HEK293 (cell line): ENCODE results near the gene PCP2.

Experiments
- CTCF ChIA-PET: fragments of 350-600 bp; formaldehyde crosslinking; extraction: SDS; loops from one replicate; lab custom pipeline; 2021; ENCODE audit warnings: antibody characterized with exemption; lab: Yijun Ruan, JAX
- POLR2A ChIA-PET: fragments of 300-600 bp; formaldehyde crosslinking; extraction: SDS; loops from one replicate; lab custom pipeline; 2020; ENCODE audit warnings: antibody characterized with exemption, inconsistent platforms; lab: Yijun Ruan, JAX
- H3K27ac ChIP-seq: fragments of 200-500 bp; sonication (Bioruptor generic); 2 replicates; pipeline ENCODE4 v1.5.1; 2014; ENCODE audit warnings: low read depth, low read length, control low read depth, inconsistent platforms; ENCODE audit errors: extremely low read depth
- H3K36me3 ChIP-seq, 2 experiments: fragments of 200-500 bp in 1 of 2; sonication (Bioruptor generic) in 1 of 2; 1 replicate in 1 of 2; 2 replicates in 1 of 2; pipeline ENCODE4 v1.5.1; 2014 to 2017; ENCODE audit warnings: inconsistent platforms in 2 of 2, low read length in 2 of 2; ENCODE audit not compliant: control insufficient read depth in 2 of 2, insufficient read depth in 1 of 2
- H3K4me1 ChIP-seq: fragments of 200-500 bp; sonication (Bioruptor generic); 2 replicates; pipeline ENCODE4 v1.5.1; 2014; ENCODE audit warnings: mild to moderate bottlenecking, low read length, inconsistent platforms; ENCODE audit not compliant: control insufficient read depth, insufficient read depth
- H3K4me3 ChIP-seq: 2 replicates; pipeline ENCODE4 v1.5.1; 2011; ENCODE audit warnings: low read depth, mild to moderate bottlenecking, control low read depth, low read length, moderate library complexity
- H3K9me3 ChIP-seq: fragments of 200-500 bp; sonication (Bioruptor generic); 2 replicates; pipeline ENCODE4 v1.5.1; 2014; ENCODE audit warnings: low read depth, low read length, inconsistent platforms; ENCODE audit not compliant: control insufficient read depth, insufficient read depth
- KLF7 ChIP-seq: fragments of 450-650 bp; formaldehyde crosslinking; IDR thresholded peaks from 2 replicates; pipeline ENCODE4 v1.5.1; 2016; ENCODE audit warnings: missing biosample characterization, missing genetic modification characterization, borderline replicate concordance
- KLF9 ChIP-seq: fragments of 450-650 bp; formaldehyde crosslinking; IDR thresholded peaks from 2 replicates; pipeline ENCODE4 v1.5.1; 2016; ENCODE audit warnings: missing biosample characterization, missing genetic modification characterization, low read depth
- REPIN1 ChIP-seq: fragments of 450-650 bp; formaldehyde crosslinking; IDR thresholded peaks from 2 replicates; pipeline ENCODE4 v1.5.1; 2017; ENCODE audit warnings: missing biosample characterization, missing genetic modification characterization, low read depth
- TCF7L2 ChIP-seq: IDR thresholded peaks from 2 replicates; pipeline ENCODE4 v1.6.1; 2011; ENCODE audit warnings: low read depth, mild to moderate bottlenecking, inconsistent platforms, low read length, moderate library complexity, borderline replicate concordance
- YY2 ChIP-seq: fragments of 450-650 bp; formaldehyde crosslinking; IDR thresholded peaks from 2 replicates; pipeline ENCODE4 v1.5.1; 2016; ENCODE audit warnings: missing biosample characterization, missing genetic modification characterization
- ZNF155 ChIP-seq: fragments of 450-650 bp; formaldehyde crosslinking; IDR thresholded peaks from 2 replicates; pipeline ENCODE4 v1.5.1; 2016; ENCODE audit warnings: missing biosample characterization, missing genetic modification characterization
- ZNF214 ChIP-seq: fragments of 450-650 bp; formaldehyde crosslinking; IDR thresholded peaks from 2 replicates; pipeline ENCODE4 v1.5.1; 2017; ENCODE audit warnings: missing biosample characterization, mild to moderate bottlenecking, missing genetic modification characterization, borderline replicate concordance
- ZNF366 ChIP-seq: fragments of 450-650 bp; formaldehyde crosslinking; conservative IDR thresholded peaks from 2 replicates; pipeline ENCODE4 v1.5.1; 2016; ENCODE audit warnings: missing biosample characterization, missing genetic modification characterization
- ZNF48 ChIP-seq: fragments of 450-650 bp; formaldehyde crosslinking; IDR thresholded peaks from 2 replicates; pipeline ENCODE4 v1.5.1; 2016; ENCODE audit warnings: missing biosample characterization, missing genetic modification characterization
- ZNF501 ChIP-seq: fragments of 450-650 bp; formaldehyde crosslinking; IDR thresholded peaks from 2 replicates; pipeline ENCODE4 v1.5.1; 2016; ENCODE audit warnings: missing biosample characterization, missing genetic modification characterization
- ZNF529 ChIP-seq: fragments of 450-650 bp; formaldehyde crosslinking; IDR thresholded peaks from 2 replicates; pipeline ENCODE4 v1.5.1; 2017; ENCODE audit warnings: missing genetic modification characterization, missing biosample characterization; ENCODE audit not compliant: insufficient replicate concordance
- ZNF549 ChIP-seq: fragments of 450-650 bp; IDR thresholded peaks from 2 replicates; pipeline ENCODE4 v1.5.1; 2018; ENCODE audit warnings: missing biosample characterization, missing genetic modification characterization, mild to moderate bottlenecking, inconsistent platforms, moderate library complexity
- ZNF555 ChIP-seq: fragments of 450-650 bp; formaldehyde crosslinking; conservative IDR thresholded peaks from 2 replicates; pipeline ENCODE4 v1.5.1; 2017; ENCODE audit warnings: missing biosample characterization, mild to moderate bottlenecking, missing genetic modification characterization, inconsistent platforms
- ZNF610 ChIP-seq: fragments of 450-650 bp; formaldehyde crosslinking; IDR thresholded peaks from 2 replicates; pipeline ENCODE4 v1.5.1; 2016; ENCODE audit warnings: missing biosample characterization, missing genetic modification characterization, borderline replicate concordance
- ZNF626 ChIP-seq: fragments of 450-650 bp; sonication (Bioruptor Pico); formaldehyde crosslinking; IDR thresholded peaks from 2 replicates; pipeline ENCODE4 v1.5.1; 2018; ENCODE audit warnings: missing biosample characterization, missing genetic modification characterization, inconsistent platforms
- ZNF660 ChIP-seq: fragments of 450-650 bp; IDR thresholded peaks from 2 replicates; pipeline ENCODE4 v1.5.1; 2018; ENCODE audit warnings: missing biosample characterization, mild to moderate bottlenecking, missing genetic modification characterization
- ZNF707 ChIP-seq: fragments of 450-650 bp; formaldehyde crosslinking; IDR thresholded peaks from 2 replicates; pipeline ENCODE4 v1.5.1; 2016; ENCODE audit warnings: missing biosample characterization, missing genetic modification characterization
- ZNF785 ChIP-seq: fragments of 450-650 bp; formaldehyde crosslinking; IDR thresholded peaks from 2 replicates; pipeline ENCODE4 v1.5.1; 2016; ENCODE audit warnings: missing biosample characterization, missing genetic modification characterization
- ZXDB ChIP-seq: fragments of 450-650 bp; formaldehyde crosslinking; IDR thresholded peaks from 2 replicates; pipeline ENCODE4 v1.5.1; 2016; ENCODE audit warnings: missing biosample characterization, missing genetic modification characterization
- TF ChIP-seq, protein P1 (sequence below): fragments of 450-650 bp; formaldehyde crosslinking; IDR thresholded peaks from 2 replicates; pipeline ENCODE4 v1.5.1; 2016; ENCODE audit warnings: missing biosample characterization, missing genetic modification characterization
- TF ChIP-seq, protein P2 (sequence below): fragments of 450-650 bp; formaldehyde crosslinking; IDR thresholded peaks from 2 replicates; pipeline ENCODE4 v1.5.0; 2017; ENCODE audit warnings: missing biosample characterization, missing genetic modification characterization, borderline replicate concordance
- TF ChIP-seq, protein P3 (sequence below): IDR thresholded peaks from 2 replicates; pipeline ENCODE4 v1.6.1; 2011; ENCODE audit warnings: mild to moderate bottlenecking, low read depth, low read length, borderline replicate concordance

Gene PCP2

DNA sequence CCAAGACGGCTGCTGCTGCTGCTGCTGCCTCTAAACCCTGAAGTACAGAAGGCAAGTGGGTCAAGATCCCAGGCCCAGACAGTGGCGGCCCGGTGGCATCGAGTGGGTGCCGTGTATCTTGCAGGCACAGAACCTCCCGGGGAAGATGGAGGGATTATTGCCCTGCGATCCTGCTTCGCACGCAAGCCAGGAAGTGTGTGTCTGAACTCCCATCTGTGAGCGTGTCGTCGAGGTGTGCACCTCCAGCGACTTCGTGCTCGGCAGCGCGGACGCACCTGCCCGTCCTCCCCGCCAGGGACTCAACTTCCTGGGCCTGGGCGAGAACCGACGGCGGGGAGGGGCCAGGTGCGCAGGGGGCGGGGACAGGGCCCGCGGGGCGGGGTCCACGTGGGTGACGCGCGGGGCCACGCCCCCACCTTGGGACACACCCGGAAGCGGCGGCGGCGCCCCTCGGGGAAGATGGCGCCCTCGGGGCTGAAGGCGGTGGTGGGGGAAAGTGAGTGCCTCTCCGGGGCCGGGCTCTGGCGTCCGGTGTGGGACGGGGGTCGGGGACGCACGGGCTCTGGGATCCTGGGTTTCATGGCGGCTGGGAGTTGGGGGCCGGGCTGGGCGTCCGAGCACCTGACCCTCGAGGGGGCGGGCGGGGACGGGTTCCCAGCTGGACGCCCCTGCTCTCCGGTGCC, 3.3 kb upstream of the PCP2 start, which contains the start of gene STXBP2 (continued):
- 0 out of 2 replicates have a peak, but pooled peaks have one; percentile 43 for TF ChIP-seq ZXDB (tag by site-specific recombination)
- TF ChIP-seq KLF9 (tag by site-specific recombination), result peak; percentile 95
- TF ChIP-seq ZNF626, result no peak
- TF ChIP-seq ZNF529 (tag by site-specific recombination), result no peak
- TF ChIP-seq, protein P1, sequence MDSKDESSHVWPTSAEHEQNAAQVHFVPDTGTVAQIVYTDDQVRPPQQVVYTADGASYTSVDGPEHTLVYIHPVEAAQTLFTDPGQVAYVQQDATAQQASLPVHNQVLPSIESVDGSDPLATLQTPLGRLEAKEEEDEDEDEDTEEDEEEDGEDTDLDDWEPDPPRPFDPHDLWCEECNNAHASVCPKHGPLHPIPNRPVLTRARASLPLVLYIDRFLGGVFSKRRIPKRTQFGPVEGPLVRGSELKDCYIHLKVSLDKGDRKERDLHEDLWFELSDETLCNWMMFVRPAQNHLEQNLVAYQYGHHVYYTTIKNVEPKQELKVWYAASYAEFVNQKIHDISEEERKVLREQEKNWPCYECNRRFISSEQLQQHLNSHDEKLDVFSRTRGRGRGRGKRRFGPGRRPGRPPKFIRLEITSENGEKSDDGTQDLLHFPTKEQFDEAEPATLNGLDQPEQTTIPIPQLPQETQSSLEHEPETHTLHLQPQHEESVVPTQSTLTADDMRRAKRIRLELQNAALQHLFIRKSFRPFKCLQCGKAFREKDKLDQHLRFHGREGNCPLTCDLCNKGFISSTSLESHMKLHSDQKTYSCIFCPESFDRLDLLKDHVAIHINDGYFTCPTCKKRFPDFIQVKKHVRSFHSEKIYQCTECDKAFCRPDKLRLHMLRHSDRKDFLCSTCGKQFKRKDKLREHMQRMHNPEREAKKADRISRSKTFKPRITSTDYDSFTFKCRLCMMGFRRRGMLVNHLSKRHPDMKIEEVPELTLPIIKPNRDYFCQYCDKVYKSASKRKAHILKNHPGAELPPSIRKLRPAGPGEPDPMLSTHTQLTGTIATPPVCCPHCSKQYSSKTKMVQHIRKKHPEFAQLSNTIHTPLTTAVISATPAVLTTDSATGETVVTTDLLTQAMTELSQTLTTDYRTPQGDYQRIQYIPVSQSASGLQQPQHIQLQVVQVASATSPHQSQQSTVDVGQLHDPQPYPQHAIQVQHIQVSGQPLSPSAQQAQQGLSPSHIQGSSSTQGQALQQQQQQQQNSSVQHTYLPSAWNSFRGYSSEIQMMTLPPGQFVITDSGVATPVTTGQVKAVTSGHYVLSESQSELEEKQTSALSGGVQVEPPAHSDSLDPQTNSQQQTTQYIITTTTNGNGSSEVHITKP (tag by site-specific recombination), result no peak
- TF ChIP-seq ZNF501, result no peak
- TF ChIP-seq REPIN1 (tag by site-specific recombination), result no peak

DNA sequence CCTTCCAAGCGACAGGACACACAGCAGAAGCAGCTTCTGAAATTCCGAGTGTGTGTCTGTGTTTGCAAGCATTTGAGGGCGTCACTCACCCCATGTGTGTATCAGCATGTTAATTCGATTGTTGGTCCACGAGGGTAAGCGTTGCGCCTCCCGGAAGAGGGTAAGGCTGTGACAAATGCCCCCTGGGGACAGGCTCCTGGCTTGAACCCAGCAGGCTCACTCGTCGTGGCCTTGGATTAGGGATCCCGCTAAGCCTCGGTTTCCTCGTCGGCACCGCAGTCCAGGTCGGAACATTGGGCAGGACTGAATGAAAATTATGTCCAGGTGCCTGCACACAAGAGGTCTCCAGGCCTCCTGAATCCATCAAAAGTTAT, 2.8 kb upstream of the PCP2 start:
- POLR2A ChIA-PET, result interaction anchor here (0.6 kb wide), 1 partner anchor 138 kb away, joined by 3 read pairs; no protein-coding TSS in a partner anchor

DNA sequence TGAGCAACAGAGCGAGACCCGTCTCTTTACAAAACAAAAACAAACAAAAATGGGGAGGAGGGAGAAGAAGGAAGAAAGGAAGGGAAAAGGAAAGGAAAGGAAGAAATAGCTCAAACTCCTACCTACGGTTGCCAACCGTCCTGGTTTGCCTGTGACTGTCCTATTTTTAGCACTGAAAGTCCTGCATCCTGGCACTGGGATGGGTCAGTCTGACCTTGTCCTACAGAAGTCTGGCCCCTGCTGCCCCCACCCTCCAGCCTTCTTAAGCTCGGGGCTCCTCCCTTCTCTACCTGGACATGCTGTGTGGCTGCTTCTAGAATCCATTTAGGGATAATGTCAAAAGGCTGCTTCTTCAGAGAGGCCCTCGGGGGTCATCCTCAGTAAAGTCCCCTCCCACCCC, 2.2 kb upstream of the PCP2 start:
- CTCF ChIA-PET, result interaction anchor here (0.6 to 0.7 kb wide), 2 partner anchors 175 to 264 kb away, joined by 3 read pairs; no protein-coding TSS in a partner anchor
- POLR2A ChIA-PET, result interaction anchor here (0.6 to 1.1 kb wide), 4 partner anchors 8 to 1513 kb away, joined by 3 to 4 read pairs (median 3); partner anchors contain the start of gene TRAPPC5
- H3K9me3 ChIP-seq, result no peaks in the 10 kb centered on the region

More for the DNA sequence above, 2.8 kb upstream of the PCP2 start:
- TF ChIP-seq, protein P2, sequence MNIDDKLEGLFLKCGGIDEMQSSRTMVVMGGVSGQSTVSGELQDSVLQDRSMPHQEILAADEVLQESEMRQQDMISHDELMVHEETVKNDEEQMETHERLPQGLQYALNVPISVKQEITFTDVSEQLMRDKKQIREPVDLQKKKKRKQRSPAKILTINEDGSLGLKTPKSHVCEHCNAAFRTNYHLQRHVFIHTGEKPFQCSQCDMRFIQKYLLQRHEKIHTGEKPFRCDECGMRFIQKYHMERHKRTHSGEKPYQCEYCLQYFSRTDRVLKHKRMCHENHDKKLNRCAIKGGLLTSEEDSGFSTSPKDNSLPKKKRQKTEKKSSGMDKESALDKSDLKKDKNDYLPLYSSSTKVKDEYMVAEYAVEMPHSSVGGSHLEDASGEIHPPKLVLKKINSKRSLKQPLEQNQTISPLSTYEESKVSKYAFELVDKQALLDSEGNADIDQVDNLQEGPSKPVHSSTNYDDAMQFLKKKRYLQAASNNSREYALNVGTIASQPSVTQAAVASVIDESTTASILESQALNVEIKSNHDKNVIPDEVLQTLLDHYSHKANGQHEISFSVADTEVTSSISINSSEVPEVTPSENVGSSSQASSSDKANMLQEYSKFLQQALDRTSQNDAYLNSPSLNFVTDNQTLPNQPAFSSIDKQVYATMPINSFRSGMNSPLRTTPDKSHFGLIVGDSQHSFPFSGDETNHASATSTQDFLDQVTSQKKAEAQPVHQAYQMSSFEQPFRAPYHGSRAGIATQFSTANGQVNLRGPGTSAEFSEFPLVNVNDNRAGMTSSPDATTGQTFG (tag by site-specific recombination), result no peak
- no peak for TF ChIP-seq ZNF155 (tag by site-specific recombination)
- no peak for TF ChIP-seq ZNF660 (tag by site-specific recombination)
- no peak for TF ChIP-seq ZNF549 (tag by site-specific recombination)
- TF ChIP-seq ZNF610 (tag by site-specific recombination), result no peak
- no peak for TF ChIP-seq ZNF555 (tag by site-specific recombination)
- no peak for TF ChIP-seq ZNF214 (tag by site-specific recombination)
- TF ChIP-seq ZNF48 (tag by site-specific recombination), result no peak
- TF ChIP-seq ZNF707, result no peak
- TF ChIP-seq TCF7L2, result no peak
- TF ChIP-seq, all 188 proteins: peak for 0
- Histone ChIP-seq H3K36me3 (peaks cover 7 to 18% of the 10 kb centered on the region in 2 experiments; a peak in 2 of 3 replicates), H3K9me3 (no peaks in the 10 kb centered on the region), H3K27ac (no peak overlapping the region; the same call in 1 of the 2 replicates), H3K4me1 (no peaks in the 10 kb centered on the region), H3K4me3 (no peak overlapping the region; the same call in 1 of the 2 replicates)
- CTCF ChIA-PET, result no interaction called here

More for the DNA sequence above, 2.2 kb upstream of the PCP2 start:
- peaks cover 7 to 18% of the 10 kb centered on the region in 2 experiments; a peak in 2 of 3 replicates for H3K36me3 ChIP-seq
- TF ChIP-seq ZNF549 (tag by site-specific recombination) (no peak), KLF7 (tag by site-specific recombination) (no peak), ZNF366 (tag by site-specific recombination) (peak; percentile 57), ZNF785 (tag by site-specific recombination) (no peak), YY2 (tag by site-specific recombination) (no peak)
- TF ChIP-seq, protein P3, sequence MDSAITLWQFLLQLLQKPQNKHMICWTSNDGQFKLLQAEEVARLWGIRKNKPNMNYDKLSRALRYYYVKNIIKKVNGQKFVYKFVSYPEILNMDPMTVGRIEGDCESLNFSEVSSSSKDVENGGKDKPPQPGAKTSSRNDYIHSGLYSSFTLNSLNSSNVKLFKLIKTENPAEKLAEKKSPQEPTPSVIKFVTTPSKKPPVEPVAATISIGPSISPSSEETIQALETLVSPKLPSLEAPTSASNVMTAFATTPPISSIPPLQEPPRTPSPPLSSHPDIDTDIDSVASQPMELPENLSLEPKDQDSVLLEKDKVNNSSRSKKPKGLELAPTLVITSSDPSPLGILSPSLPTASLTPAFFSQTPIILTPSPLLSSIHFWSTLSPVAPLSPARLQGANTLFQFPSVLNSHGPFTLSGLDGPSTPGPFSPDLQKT, result no peak
- no peak overlapping the region for H3K4me3 ChIP-seq
- H3K4me1 ChIP-seq, result peaks cover 1% of the 10 kb centered on the region; the same call in 1 of the 2 replicates
- H3K27ac ChIP-seq, result no peak overlapping the region
